IMR-90 (cell line): ENCODE results near the gene GLCCI1. TPM values are rescaled to one million over a fixed set of nuclear protein-coding genes. Genes with fewer than 3 reads are reported as not detected.
A peak's percentile ranks its signal among the peaks of the same experiment; 100 is the strongest.

Experiments
- ATAC-seq: fragments of 200-7000 bp; cut with Tn5 transposase; 2 replicates; pipeline ENCODE4 v1.9.1; 2020; ENCODE audit warnings: low read depth, mild to moderate bottlenecking, moderate library complexity
- BruUV-seq: library from RNA; stranded (reverse); fragments of 400-500 nt; replicated peaks from 2 replicates; lab custom pipeline; 2021; lab: Mats Ljungman, UMichigan
- CTCF ChIA-PET: fragments of 300-600 bp; formaldehyde crosslinking; extraction: SDS; loops from one replicate; lab custom pipeline; 2021; ENCODE audit warnings: antibody characterized with exemption; lab: Yijun Ruan, JAX
- POLR2A ChIA-PET: fragments of 300-600 bp; sonication (Branson Sonifier 250); formaldehyde crosslinking; loops from one replicate; lab custom pipeline; 2022; ENCODE audit warnings: antibody characterized with exemption; ENCODE audit not compliant: unreplicated experiment; lab: Charles Lee
- DNase-seq: peaks from one replicate; pipeline ENCODE4 v3.0.0; 2013
- H2AFZ ChIP-seq: replicated peaks from 2 replicates; pipeline ENCODE3; 2013; ENCODE audit warnings: low read length, mild to moderate bottlenecking; ENCODE audit not compliant: poor library complexity
- H2AK5ac ChIP-seq: 2 replicates; pipeline ENCODE4 v1.6.1; 2013; ENCODE audit warnings: low read depth, low read length, inconsistent platforms
- H2AK9ac ChIP-seq: replicated peaks from 2 replicates; pipeline ENCODE3; 2013; ENCODE audit warnings: mild to moderate bottlenecking, low read depth, low read length, moderate library complexity; ENCODE audit not compliant: poor library complexity
- H2BK120ac ChIP-seq: 2 replicates; pipeline ENCODE4 v1.6.1; 2013; ENCODE audit warnings: low read depth, low read length, inconsistent platforms
- H2BK15ac ChIP-seq: 3 replicates; pipeline ENCODE4 v1.6.1; 2013; ENCODE audit warnings: low read depth, low read length, inconsistent platforms
- H2BK20ac ChIP-seq: 2 replicates; pipeline ENCODE4 v1.6.1; 2013; ENCODE audit warnings: low read depth, mild to moderate bottlenecking, inconsistent platforms, low read length, moderate library complexity
- H2BK5ac ChIP-seq: 2 replicates; pipeline ENCODE4 v1.6.1; 2013; ENCODE audit warnings: mild to moderate bottlenecking, low read depth, low read length, inconsistent platforms; ENCODE audit not compliant: poor library complexity, severe bottlenecking
- H3K14ac ChIP-seq: replicated peaks from 2 replicates; pipeline ENCODE4 v1.6.1; 2013; ENCODE audit warnings: low read depth, low read length, inconsistent platforms
- H3K18ac ChIP-seq: 2 replicates; pipeline ENCODE4 v1.6.1; 2013; ENCODE audit warnings: low read depth, low read length, control low read depth
- H3K23ac ChIP-seq: 2 replicates; pipeline ENCODE4 v1.6.1; 2013; ENCODE audit warnings: low read depth, low read length, inconsistent platforms
- H3K27ac ChIP-seq: 2 replicates; pipeline ENCODE4 v1.5.1; 2013; ENCODE audit warnings: mild to moderate bottlenecking, control low read depth, low read length; ENCODE audit not compliant: insufficient read depth
- H3K27me3 ChIP-seq: 2 replicates; pipeline ENCODE4 v1.6.1; 2013; ENCODE audit warnings: low read length; ENCODE audit not compliant: control insufficient read depth, insufficient read depth
- H3K36me3 ChIP-seq: 2 replicates; pipeline ENCODE4 v1.6.1; 2013; ENCODE audit warnings: low read length, mixed read lengths; ENCODE audit not compliant: control insufficient read depth, insufficient read depth
- H3K4ac ChIP-seq: 2 replicates; pipeline ENCODE4 v1.6.1; 2013; ENCODE audit warnings: low read depth, low read length, inconsistent platforms
- H3K4me1 ChIP-seq: 2 replicates; pipeline ENCODE4 v1.6.1; 2013; ENCODE audit warnings: low read length, mixed read lengths; ENCODE audit not compliant: control insufficient read depth, insufficient read depth
- H3K4me2 ChIP-seq: 2 replicates; pipeline ENCODE4 v1.6.1; 2013; ENCODE audit warnings: low read depth, mild to moderate bottlenecking, control low read depth, low read length, moderate library complexity
- H3K4me3 ChIP-seq: 2 replicates; pipeline ENCODE4 v1.5.1; 2013; ENCODE audit warnings: low read depth, mild to moderate bottlenecking, control low read depth, low read length, moderate library complexity; ENCODE audit not compliant: insufficient read depth
- H3K56ac ChIP-seq: 2 replicates; pipeline ENCODE4 v1.6.1; 2013; ENCODE audit warnings: low read length, inconsistent platforms; ENCODE audit not compliant: insufficient read depth; ENCODE audit errors: extremely low read depth
- H3K79me1 ChIP-seq, 2 experiments: 2 replicates each; pipeline ENCODE4 v1.6.1; 2013; ENCODE audit warnings: low read length in 2 of 2, inconsistent platforms in 1 of 2, low read depth in 1 of 2
- H3K9ac ChIP-seq: 2 replicates; pipeline ENCODE4 v1.6.1; 2013; ENCODE audit warnings: low read depth, low read length, control low read depth
- H3K9me1 ChIP-seq: 2 replicates; pipeline ENCODE4 v1.6.1; 2013; ENCODE audit warnings: low read length, inconsistent platforms; ENCODE audit not compliant: insufficient read depth
- H3K9me3 ChIP-seq: 2 replicates; pipeline ENCODE4 v1.6.1; 2013; ENCODE audit warnings: low read length; ENCODE audit not compliant: control insufficient read depth, insufficient read depth
- H4K20me1 ChIP-seq: 2 replicates; pipeline ENCODE4 v1.6.1; 2013; ENCODE audit warnings: low read length, inconsistent platforms; ENCODE audit not compliant: insufficient read depth
- H4K5ac ChIP-seq: 2 replicates; pipeline ENCODE4 v1.6.1; 2013; ENCODE audit warnings: mild to moderate bottlenecking, low read depth, low read length, control low read depth
- H4K8ac ChIP-seq, 2 experiments: 2 replicates each; pipeline ENCODE4 v1.6.1; 2013; ENCODE audit warnings: low read depth in 2 of 2, low read length in 2 of 2, control low read depth in 1 of 2, inconsistent platforms in 1 of 2
- H4K91ac ChIP-seq: 2 replicates; pipeline ENCODE4 v1.6.1; 2013; ENCODE audit warnings: low read depth, low read length, inconsistent platforms; ENCODE audit not compliant: insufficient read depth
- BHLHE40 ChIP-seq: fragments of 150-350 bp; IDR thresholded peaks from 2 replicates; pipeline ENCODE4 v1.6.1; 2016; ENCODE audit warnings: mild to moderate bottlenecking, low read depth, low read length
- CEBPB ChIP-seq: IDR thresholded peaks from 2 replicates; pipeline ENCODE4 v1.6.1; 2012; ENCODE audit warnings: low read depth, low read length, improper control_type of control experiment
- CHD1 ChIP-seq: IDR thresholded peaks from 2 replicates; pipeline ENCODE4 v1.6.1; 2012; ENCODE audit warnings: low read depth, low read length, improper control_type of control experiment
- FOS ChIP-seq: fragments of 150-350 bp; IDR thresholded peaks from 2 replicates; pipeline ENCODE4 v1.6.1; 2016; ENCODE audit warnings: low read depth, low read length
- MAFK ChIP-seq: IDR thresholded peaks from 2 replicates; pipeline ENCODE4 v1.6.1; 2012; ENCODE audit warnings: low read depth, low read length, improper control_type of control experiment
- MAZ ChIP-seq: IDR thresholded peaks from 2 replicates; pipeline ENCODE4 v1.6.1; 2012; ENCODE audit warnings: low read depth, mild to moderate bottlenecking, low read length, improper control_type of control experiment, moderate library complexity, borderline replicate concordance
- MXI1 ChIP-seq: IDR thresholded peaks from 2 replicates; pipeline ENCODE4 v1.6.1; 2012; ENCODE audit warnings: low read depth, mild to moderate bottlenecking, low read length, moderate library complexity, borderline replicate concordance
- NFE2L2 ChIP-seq: fragments of 150-350 bp; IDR thresholded peaks from 2 replicates; pipeline ENCODE4 v1.6.1; 2016; ENCODE audit warnings: low read depth, mild to moderate bottlenecking, low read length
- POLR2A ChIP-seq: IDR thresholded peaks from 2 replicates; pipeline ENCODE4 v1.6.1; 2012; ENCODE audit warnings: mild to moderate bottlenecking, low read depth, low read length
- RAD21 ChIP-seq: IDR thresholded peaks from 2 replicates; pipeline ENCODE4 v1.6.1; 2012; ENCODE audit warnings: low read length, improper control_type of control experiment
- RCOR1 ChIP-seq: IDR thresholded peaks from 2 replicates; pipeline ENCODE4 v1.6.1; 2012; ENCODE audit warnings: mild to moderate bottlenecking, low read length, improper control_type of control experiment; ENCODE audit not compliant: insufficient replicate concordance
- RFX5 ChIP-seq: IDR thresholded peaks from 2 replicates; pipeline ENCODE4 v1.8.0; 2012; ENCODE audit warnings: low read depth, mild to moderate bottlenecking, low read length, moderate library complexity
- SMC3 ChIP-seq: fragments of 150-350 bp; IDR thresholded peaks from 2 replicates; pipeline ENCODE4 v1.6.1; 2016; ENCODE audit warnings: low read depth, mild to moderate bottlenecking, antibody characterized with exemption, low read length, moderate library complexity
- WGBS, 2 experiments: methylation state at CpG; one replicate each; pipeline versions ENCODE4 v1.1.5 to v1.1.7; 2013; ENCODE audit warnings: missing lambda C conversion rate in 2 of 2; ENCODE audit not compliant: insufficient read length in 1 of 2; ENCODE audit errors: extremely low coverage in 2 of 2; 5-methylcytosine and 5-hydroxymethylcytosine counted together
- dilution Hi-C: fragments of 300-500 bp; cut with HindIII; formaldehyde crosslinking; loops from one replicate; pipeline ENCODE4 v1.14.3; 2018; ENCODE audit warnings: low sequenced_read_pairs; ENCODE audit not compliant: unreplicated experiment
- in situ Hi-C: fragments of 300-500 bp; cut with MboI; formaldehyde crosslinking; loops from 3 replicates; pipeline ENCODE4 v1.14.3; 2019; ENCODE audit warnings: low sequenced_read_pairs, inconsistent platforms, mixed read lengths
- intact Hi-C: fragments of 100-400 bp; cut with micrococcal nuclease; formaldehyde crosslinking; loops from 2 replicates; pipeline ENCODE4 v1.10.0; 2022
- polyA plus RNA-seq, 3 experiments: library from polyadenylated mRNA; depleted of rRNA; stranded (reverse); fragments of >200 nt; gene quantifications; 2 replicates each; pipeline ENCODE4 v1.2.3, GENCODE V29; 2012; ENCODE audit warnings: low replicate concordance in 1 of 3
- total RNA-seq: library from RNA; depleted of rRNA; stranded (reverse); fragments of >200 nt; gene quantifications from 2 replicates; pipeline ENCODE4 v1.2.3, GENCODE V29; 2012
- TF ChIP-seq, protein P1 (sequence below): fragments of 150-350 bp; IDR thresholded peaks from 2 replicates; pipeline ENCODE4 v1.6.1; 2016; ENCODE audit warnings: low read depth, mild to moderate bottlenecking, low read length, moderate library complexity, borderline replicate concordance
- TF ChIP-seq, protein P2 (sequence below): fragments of 150-350 bp; IDR thresholded peaks from 2 replicates; pipeline ENCODE4 v1.6.1; 2017; ENCODE audit warnings: mild to moderate bottlenecking, antibody characterized with exemption, low read length, low read depth

GLCCI1 gene
- total and polyA plus RNA-seq, 2 of the 4 experiments (the other 2 are of a cell fraction) = 4.1 to 6.2 TPM

DNA sequence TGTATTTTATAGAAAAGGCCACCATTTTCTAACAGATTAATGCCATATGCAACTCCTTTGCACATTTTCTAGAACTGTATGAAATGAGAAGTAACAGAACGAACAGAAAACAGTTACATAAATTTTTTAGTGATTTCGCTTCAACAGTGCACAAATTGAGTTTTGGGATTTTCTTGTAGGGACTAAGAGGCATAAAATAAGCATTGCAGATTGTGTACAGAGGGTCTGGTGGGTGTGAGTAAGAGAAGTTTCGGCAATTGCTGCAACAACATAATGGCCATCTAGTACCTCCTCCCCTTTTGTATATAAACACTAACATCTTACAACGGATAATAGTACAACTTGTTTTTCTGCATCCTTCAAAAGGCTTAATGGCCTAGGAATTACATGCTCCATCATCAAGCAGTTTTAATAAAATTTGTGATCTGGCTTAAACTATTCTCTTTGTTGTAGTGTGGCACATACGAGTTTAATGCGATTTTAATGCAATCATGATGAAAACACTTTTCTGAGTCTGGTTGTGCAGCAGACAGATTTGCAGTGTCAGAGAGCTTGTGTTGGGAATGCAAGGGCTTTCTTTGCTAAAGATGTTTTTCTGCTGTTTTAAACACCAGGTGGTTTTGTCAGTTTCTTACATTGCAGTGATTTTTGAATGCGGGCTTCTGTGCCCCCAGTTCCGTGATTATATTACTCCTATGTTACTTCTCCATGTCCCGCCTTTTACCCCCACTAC lies 2.9 kb downstream of the GLCCI1 start (continued):
- TF ChIP-seq, protein P1, sequence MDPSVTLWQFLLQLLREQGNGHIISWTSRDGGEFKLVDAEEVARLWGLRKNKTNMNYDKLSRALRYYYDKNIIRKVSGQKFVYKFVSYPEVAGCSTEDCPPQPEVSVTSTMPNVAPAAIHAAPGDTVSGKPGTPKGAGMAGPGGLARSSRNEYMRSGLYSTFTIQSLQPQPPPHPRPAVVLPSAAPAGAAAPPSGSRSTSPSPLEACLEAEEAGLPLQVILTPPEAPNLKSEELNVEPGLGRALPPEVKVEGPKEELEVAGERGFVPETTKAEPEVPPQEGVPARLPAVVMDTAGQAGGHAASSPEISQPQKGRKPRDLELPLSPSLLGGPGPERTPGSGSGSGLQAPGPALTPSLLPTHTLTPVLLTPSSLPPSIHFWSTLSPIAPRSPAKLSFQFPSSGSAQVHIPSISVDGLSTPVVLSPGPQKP = no peak

- H2AK5ac ChIP-seq = no peak overlapping the region
- no peak overlapping the region; the same call in 1 of the 2 replicates for H3K14ac ChIP-seq
- H3K18ac ChIP-seq = no peak overlapping the region
- peaks cover 18% of the 10 kb centered on the region; the same call in 1 of the 2 replicates for H4K20me1 ChIP-seq
- H3K9me3 ChIP-seq = no peaks in the 10 kb centered on the region
- no TSS peak for BruUV-seq
- peaks cover 22 to 41% of the 10 kb centered on the region in 2 experiments for H3K79me1 ChIP-seq
- dilution Hi-C loops (no loop called here), in situ Hi-C loops (loop anchor here (10.0 to 25.0 kb wide), 2 partner anchors 287 to 535 kb away; no protein-coding TSS in a partner anchor), intact Hi-C loops (loop anchor here (5.0 kb wide), 2 partner anchors 275 to 290 kb away; no protein-coding TSS in a partner anchor)
- no peak overlapping the region for H4K91ac ChIP-seq
- CTCF ChIA-PET = interaction anchor here (0.5 to 0.7 kb wide), 2 partner anchors 64 to 150 kb away, joined by 3 read pairs; no protein-coding TSS in a partner anchor
- DNase-seq (peak; percentile 6), ATAC-seq (no peak)
- no peaks in the 10 kb centered on the region for H3K27me3 ChIP-seq
- POLR2A ChIA-PET = no interaction called here
- H3K4me3 ChIP-seq = no peak overlapping the region
- no peak overlapping the region for H2BK120ac ChIP-seq
- no peaks in the 10 kb centered on the region for H3K36me3 ChIP-seq
- H2BK15ac ChIP-seq = no peak overlapping the region
- H3K23ac ChIP-seq = peak overlapping the region; percentile 51; the same call in 1 of the 2 replicates
- no peak overlapping the region for H3K9ac ChIP-seq
- no peak overlapping the region for H4K5ac ChIP-seq
- no peak overlapping the region for H2BK20ac ChIP-seq
- no peak overlapping the region for H2BK5ac ChIP-seq
- H3K56ac ChIP-seq = no peak overlapping the region
- peak overlapping the region; percentile 71 for H2AFZ ChIP-seq
- no peak overlapping the region for H4K8ac ChIP-seq
- H2AK9ac ChIP-seq = no peak overlapping the region
- peak overlapping the region; percentile 97 for H3K4me2 ChIP-seq
- 0 out of 2 replicates have a peak, but pooled peaks cover 3% of the 10 kb centered on the region for H3K9me1 ChIP-seq
- H3K4ac ChIP-seq = no peak overlapping the region
- H3K27ac ChIP-seq = no peak overlapping the region
- peaks cover 4% of the 10 kb centered on the region; the same call in 1 of the 2 replicates for H3K4me1 ChIP-seq
- WGBS, 2 experiments = no CpG with 5 or more reads among the region's 6 CpGs
- no peak for TF ChIP-seq MXI1
- TF ChIP-seq RFX5 = no peak
- TF ChIP-seq MAZ = no peak
- TF ChIP-seq BHLHE40 = no peak
- TF ChIP-seq, protein P2, sequence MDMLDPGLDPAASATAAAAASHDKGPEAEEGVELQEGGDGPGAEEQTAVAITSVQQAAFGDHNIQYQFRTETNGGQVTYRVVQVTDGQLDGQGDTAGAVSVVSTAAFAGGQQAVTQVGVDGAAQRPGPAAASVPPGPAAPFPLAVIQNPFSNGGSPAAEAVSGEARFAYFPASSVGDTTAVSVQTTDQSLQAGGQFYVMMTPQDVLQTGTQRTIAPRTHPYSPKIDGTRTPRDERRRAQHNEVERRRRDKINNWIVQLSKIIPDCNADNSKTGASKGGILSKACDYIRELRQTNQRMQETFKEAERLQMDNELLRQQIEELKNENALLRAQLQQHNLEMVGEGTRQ = no peak
- no peak for TF ChIP-seq CEBPB
- no peak for TF ChIP-seq POLR2A
- TF ChIP-seq RAD21 = no peak
- no peak for TF ChIP-seq FOS
- no peak for TF ChIP-seq SMC3
- no peak for TF ChIP-seq NFE2L2
- TF ChIP-seq MAFK = no peak
- no peak for TF ChIP-seq CHD1
- no peak for TF ChIP-seq RCOR1
Observed at GRCh38 chr7:7972128-7972527, 3.5 kb downstream of the GLCCI1 start.
